Measurements from ENCODE around the gene HOXA3. TPM values are rescaled to one million over a fixed set of nuclear protein-coding genes. Genes with fewer than 3 reads are reported as not detected.

Gene HOXA3
- total RNA-seq, 6 donors from 2014 or later = 0.20 to 11.4 (median 3.5) TPM

- Histone ChIP-seq H3K27ac (peak overlapping the region; percentile 94 to 98 (median 96)), H3K9me3 (no peaks in the 10 kb centered on the region), H3K4me1 (peaks cover 19 to 37% (median 24%) of the 10 kb centered on the region in 4 donors), H3K4me3 (peak overlapping the region in 3 of 4 donors; percentile 23 to 74 (median 62)), H3K27me3 (peaks cover 0 to 6% (median 2%) of the 10 kb centered on the region in 4 donors), H3K36me3 (no peaks in the 10 kb centered on the region)
- TF ChIP-seq CTCF (IDR thresholded peaks at IDR 0.05) (no peak), POLR2A (IDR thresholded peaks at IDR 0.05) (no peak), EP300 (IDR thresholded peaks at IDR 0.05) (no peak)
- ATAC-seq (ENCODE audit: low FRiP score in 2 of 2) (no peak), DNase-seq (no peak)
- 32 to 39% methylated on average over 11 of the region's 11 CpGs for WGBS, 2 donors
These were observed 13.4 kb downstream of the HOXA3 start for GRCh38 chr7:27138985-27139333.

- H3K36me3 ChIP-seq = no peaks in the 10 kb centered on the region
- H3K4me3 ChIP-seq = peak overlapping the region in 2 of 4 donors; percentile 62 to 74
- no peaks in the 10 kb centered on the region for H3K9me3 ChIP-seq
- no peak for ATAC-seq (ENCODE audit: low FRiP score in 2 of 2)
- H3K27ac ChIP-seq = peak overlapping the region; percentile 94 to 98 (median 96)
- WGBS, 2 donors = 41 to 52% methylated on average over 1 of the region's 1 CpG
- H3K4me1 ChIP-seq = peaks cover 19 to 36% (median 28%) of the 10 kb centered on the region in 4 donors
- TF ChIP-seq EP300 (IDR thresholded peaks at IDR 0.05) = no peak
- TF ChIP-seq POLR2A (IDR thresholded peaks at IDR 0.05) = no peak
- no peak for TF ChIP-seq CTCF (IDR thresholded peaks at IDR 0.05)
- TF ChIP-seq POLR2AphosphoS5 (IDR thresholded peaks at IDR 0.05) = no peak
- DNase-seq = no peak
- H3K27me3 ChIP-seq = peaks cover 0 to 6% (median 2%) of the 10 kb centered on the region in 4 donors
These were observed 13.9 kb downstream of the HOXA3 start for GRCh38 chr7:27138472-27138871.

- peak overlapping the region; percentile 94 to 98 (median 96) for H3K27ac ChIP-seq
- H3K4me1 ChIP-seq = peaks cover 24 to 38% (median 29%) of the 10 kb centered on the region in 4 donors
- H3K9me3 ChIP-seq = no peaks in the 10 kb centered on the region
- no peaks in the 10 kb centered on the region for H3K36me3 ChIP-seq
- TF ChIP-seq POLR2AphosphoS5 (IDR thresholded peaks at IDR 0.05) = no peak
- TF ChIP-seq POLR2A (IDR thresholded peaks at IDR 0.05) = no peak
- no peak for TF ChIP-seq EP300 (IDR thresholded peaks at IDR 0.05)
- no peak for TF ChIP-seq CTCF (IDR thresholded peaks at IDR 0.05)
- DNase-seq (no peak), ATAC-seq (ENCODE audit: low FRiP score in 2 of 2) (no peak)
- 45 to 63% methylated on average over 2 of the region's 2 CpGs for WGBS, 2 donors
- peak overlapping the region in 2 of 4 donors; percentile 62 to 74 for H3K4me3 ChIP-seq
- H3K27me3 ChIP-seq = peaks cover 0 to 6% (median 0%) of the 10 kb centered on the region in 4 donors
These were observed 14.6 kb downstream of the HOXA3 start for GRCh38 chr7:27137640-27138315.

- WGBS, 2 donors = 3 to 16% methylated on average over 2 of the region's 2 CpGs
- TF ChIP-seq POLR2AphosphoS5 (IDR thresholded peaks at IDR 0.05) = peak; percentile 17 to 43
- no peak for TF ChIP-seq EP300 (IDR thresholded peaks at IDR 0.05)
- peak in 1 of 2 donors; percentile 21 for DNase-seq
- H3K27me3 ChIP-seq = peaks cover 0 to 13% (median 0%) of the 10 kb centered on the region in 4 donors
- peaks cover 32 to 49% (median 33%) of the 10 kb centered on the region in 4 donors for H3K4me1 ChIP-seq
- H3K9me3 ChIP-seq = no peaks in the 10 kb centered on the region
- H3K4me3 ChIP-seq = no peak overlapping the region
- H3K27ac ChIP-seq = peak overlapping the region; percentile 49 to 60 (median 55)
- no peaks in the 10 kb centered on the region for H3K36me3 ChIP-seq
- peak in 1 of 2 donors; percentile 18 for ATAC-seq (ENCODE audit: low FRiP score in 2 of 2)
These were observed 18.0 kb downstream of the HOXA3 start for GRCh38 chr7:27134392-27134791.

- Histone ChIP-seq H3K4me3 (no peak overlapping the region), H3K9me3 (no peaks in the 10 kb centered on the region), H3K27ac (peak overlapping the region; percentile 49 to 60 (median 55)), H3K27me3 (peaks cover 0 to 13% (median 0%) of the 10 kb centered on the region in 4 donors), H3K36me3 (no peaks in the 10 kb centered on the region), H3K4me1 (peaks cover 32 to 49% (median 34%) of the 10 kb centered on the region in 4 donors)
- TF ChIP-seq POLR2A (IDR thresholded peaks at IDR 0.05) = no peak
- TF ChIP-seq CTCF (IDR thresholded peaks at IDR 0.05) = no peak
- no peak for TF ChIP-seq EP300 (IDR thresholded peaks at IDR 0.05)
- no peak for TF ChIP-seq POLR2AphosphoS5 (IDR thresholded peaks at IDR 0.05)
- peak in 1 of 2 donors; percentile 15 for DNase-seq
- WGBS, 2 donors = 34 to 42% methylated on average over 18 of the region's 18 CpGs
- no peak for ATAC-seq (ENCODE audit: low FRiP score in 2 of 2)
These were observed 18.8 kb downstream of the HOXA3 start for GRCh38 chr7:27133409-27134231.
